Mesodermal cell (in vitro differentiated cells): Measurements from ENCODE around the gene PTPRZ1.
A peak's percentile ranks its signal among the peaks of the same experiment; 100 is the strongest.

Experiments
- H3K27ac ChIP-seq: 2 replicates; pipeline ENCODE4 v1.7.0; 2013; ENCODE audit warnings: mild to moderate bottlenecking, low read depth, low read length, moderate library complexity; ENCODE audit not compliant: severe bottlenecking
- H3K36me3 ChIP-seq: 2 replicates; pipeline ENCODE4 v1.7.1; 2013; ENCODE audit warnings: mild to moderate bottlenecking, low read length, moderate library complexity; ENCODE audit not compliant: control insufficient read depth, insufficient read depth
- H3K4me1 ChIP-seq: one replicate; pipeline ENCODE4 v1.7.1; 2013; ENCODE audit warnings: mild to moderate bottlenecking, low read length; ENCODE audit not compliant: insufficient read depth, control insufficient read depth, poor library complexity, severe bottlenecking
- H3K4me3 ChIP-seq: 2 replicates; pipeline ENCODE4 v1.7.0; 2013; ENCODE audit warnings: low read length, control low read depth, mild to moderate bottlenecking; ENCODE audit not compliant: insufficient read depth, poor library complexity, severe bottlenecking; ENCODE audit errors: extremely low read depth
- H3K9me3 ChIP-seq: 2 replicates; pipeline ENCODE4 v1.7.1; 2013; ENCODE audit warnings: mild to moderate bottlenecking, low read length, moderate library complexity; ENCODE audit not compliant: control insufficient read depth
- whole genome bisulfite sequencing, 2 experiments: methylation state at CpG; one replicate each; pipeline ENCODE4 v1.1.5; 2013; ENCODE audit warnings: missing lambda C conversion rate in 2 of 2; ENCODE audit not compliant: insufficient coverage in 2 of 2; 5-methylcytosine and 5-hydroxymethylcytosine counted together

PTPRZ1 gene

GRCh38 chr7:121871188-121871587, 1.8 kb upstream of the PTPRZ1 start:
- Histone ChIP-seq H3K36me3 (no peaks in the 10 kb centered on the region), H3K27ac (no peak overlapping the region), H3K9me3 (no peaks in the 10 kb centered on the region), H3K4me3 (no peak overlapping the region), H3K4me1 (no peaks in the 10 kb centered on the region)

DNA sequence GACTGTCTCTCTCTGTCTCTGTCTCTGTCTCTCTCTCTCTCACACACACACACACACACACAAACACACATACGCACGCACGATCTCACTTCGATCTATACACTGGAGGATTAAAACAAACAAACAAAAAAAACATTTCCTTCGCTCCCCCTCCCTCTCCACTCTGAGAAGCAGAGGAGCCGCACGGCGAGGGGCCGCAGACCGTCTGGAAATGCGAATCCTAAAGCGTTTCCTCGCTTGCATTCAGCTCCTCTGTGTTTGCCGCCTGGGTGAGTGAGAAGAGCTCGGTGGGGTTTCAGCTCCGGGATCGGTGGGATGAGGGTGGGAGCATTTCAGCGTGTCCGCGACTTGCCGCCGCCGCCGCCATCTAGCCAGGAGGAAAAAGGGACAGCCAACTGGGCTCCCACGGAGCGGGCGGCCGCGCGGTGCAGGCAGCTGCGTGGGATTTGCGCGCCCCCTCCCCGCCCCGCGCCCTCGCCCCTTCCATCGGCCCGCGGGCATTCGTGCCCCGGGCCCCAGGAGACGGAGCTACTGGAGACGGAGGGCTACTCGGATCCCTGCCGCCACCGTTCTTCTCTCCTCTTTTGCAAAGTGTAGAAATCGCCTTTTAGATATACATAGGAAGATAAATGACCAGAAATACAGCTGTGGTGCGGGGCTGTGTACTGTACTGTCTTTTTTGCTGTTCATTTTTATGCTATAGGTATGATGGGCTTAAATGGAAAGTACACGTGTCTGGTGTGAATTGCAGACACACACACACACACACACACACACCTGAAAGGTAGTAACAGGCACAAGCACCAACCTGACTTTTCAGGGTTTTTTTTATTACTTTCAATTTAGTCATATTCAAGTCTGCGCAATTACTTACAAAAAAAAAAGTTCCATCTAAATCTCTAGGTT, 581 bp downstream of the PTPRZ1 start:
- H3K9me3 ChIP-seq = no peaks in the 10 kb centered on the region
- peak overlapping the region; percentile 63 for H3K4me3 ChIP-seq
- H3K36me3 ChIP-seq = no peaks in the 10 kb centered on the region
- WGBS, 2 experiments = 0% methylated on average over 20 to 29 of the region's 51 CpGs
- no peaks in the 10 kb centered on the region for H3K4me1 ChIP-seq
- H3K27ac ChIP-seq = peak overlapping the region; percentile 42

- H3K4me3 ChIP-seq = peak overlapping the region; percentile 63
- H3K4me1 ChIP-seq = no peaks in the 10 kb centered on the region
These were observed 1.3 kb downstream of the PTPRZ1 start for GRCh38 chr7:121874298-121874697.

DNA sequence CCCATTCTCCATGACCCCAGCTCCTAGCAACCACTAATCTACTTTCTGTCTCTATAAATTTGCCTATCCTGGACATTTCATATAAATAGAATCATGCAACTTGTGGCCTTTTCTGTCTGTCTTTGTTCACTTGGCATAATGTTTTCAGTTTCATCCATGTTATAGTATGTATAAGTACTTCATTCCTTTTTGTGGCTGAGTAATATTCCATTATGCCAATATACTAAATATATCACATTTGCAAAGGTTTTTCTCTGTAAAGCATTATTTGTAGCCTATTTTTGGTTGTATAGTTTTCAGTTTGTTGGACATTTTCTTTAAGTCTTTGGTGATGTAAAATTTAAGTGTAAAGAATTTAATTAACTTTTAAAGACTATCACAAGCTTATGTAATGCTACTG, 2.2 kb downstream of the PTPRZ1 start:
- Histone ChIP-seq H3K4me3 (no peak overlapping the region), H3K4me1 (no peaks in the 10 kb centered on the region), H3K9me3 (no peaks in the 10 kb centered on the region), H3K27ac (no peak overlapping the region), H3K36me3 (no peaks in the 10 kb centered on the region)

More at GRCh38 chr7:121874298-121874697, 1.3 kb downstream of the PTPRZ1 start:
- H3K36me3 ChIP-seq = no peaks in the 10 kb centered on the region
- no peak overlapping the region for H3K27ac ChIP-seq
- no peaks in the 10 kb centered on the region for H3K9me3 ChIP-seq
- 0 to 12% methylated on average over 1 to 3 of the region's 9 CpGs for WGBS, 2 experiments

DNA sequence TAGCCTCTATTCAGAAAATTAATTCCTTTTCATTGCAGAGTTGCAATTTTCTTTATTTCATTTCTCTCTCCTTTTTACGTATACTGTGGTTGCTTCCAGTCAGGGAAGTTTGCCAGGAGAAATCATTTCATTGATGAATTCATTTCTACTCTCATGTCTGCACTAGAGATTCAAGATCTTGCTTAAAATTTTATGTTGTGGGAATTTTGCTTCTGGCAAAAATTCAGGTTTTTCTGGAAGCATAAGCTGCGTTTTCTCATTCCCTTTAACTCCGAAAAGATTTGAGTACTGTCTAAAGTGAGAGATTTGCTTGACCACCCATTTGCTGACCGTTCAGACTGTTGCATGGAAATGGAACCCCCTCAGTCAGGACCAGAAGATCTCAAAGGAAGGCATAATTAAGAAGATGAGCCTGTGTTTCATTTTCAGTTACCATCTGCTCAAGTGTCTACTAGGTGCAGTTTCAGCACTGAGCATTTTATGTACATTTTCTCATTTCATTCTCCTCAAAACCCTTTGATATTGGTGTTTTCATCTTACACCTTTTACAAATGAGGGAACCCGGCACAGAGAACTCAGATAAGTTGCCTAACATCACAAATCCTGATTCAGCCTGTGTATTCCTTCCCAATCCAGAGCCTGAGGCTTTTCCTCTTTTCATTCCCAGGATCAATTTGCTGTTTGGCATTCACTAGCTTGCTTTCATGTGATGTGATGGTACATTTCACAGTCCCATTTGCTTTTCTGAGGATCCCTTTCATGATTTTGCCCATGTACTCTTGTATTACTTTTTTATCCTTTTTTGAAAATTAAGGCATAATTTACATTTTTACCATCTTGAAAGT, 3.9 kb downstream of the PTPRZ1 start:
- Histone ChIP-seq H3K27ac (no peak overlapping the region), H3K4me3 (no peak overlapping the region), H3K4me1 (no peaks in the 10 kb centered on the region), H3K36me3 (no peaks in the 10 kb centered on the region), H3K9me3 (no peaks in the 10 kb centered on the region)
- WGBS, 2 experiments = 80% methylated on average over 3 to 5 of the region's 5 CpGs

- Histone ChIP-seq H3K4me3 (no peak overlapping the region), H3K27ac (no peak overlapping the region), H3K36me3 (no peaks in the 10 kb centered on the region), H3K4me1 (no peaks in the 10 kb centered on the region), H3K9me3 (no peaks in the 10 kb centered on the region)
- WGBS, 2 experiments = 88 to 100% methylated on average over 1 of the region's 5 CpGs
These were observed 6.0 kb downstream of the PTPRZ1 start for GRCh38 chr7:121878918-121879464.

DNA sequence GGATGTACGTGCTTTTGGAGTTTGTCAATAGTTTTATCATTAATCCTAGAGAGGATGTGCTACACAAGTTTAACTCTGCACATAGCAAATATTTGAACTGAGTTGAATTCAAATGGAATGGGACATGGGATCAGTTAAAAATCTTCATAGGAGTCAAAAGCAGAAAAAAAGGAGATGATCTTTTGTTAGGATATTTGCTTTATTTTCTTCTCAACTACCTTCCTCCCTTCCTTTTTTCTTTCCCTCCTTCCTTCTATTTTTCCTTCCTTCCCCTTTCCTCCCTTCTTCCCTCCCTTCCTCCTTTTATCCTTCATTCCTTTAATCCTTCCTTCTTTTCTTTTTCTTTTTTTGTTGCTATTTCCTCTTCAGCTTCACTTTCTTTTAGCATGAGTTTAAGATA, 6.6 kb downstream of the PTPRZ1 start:
- H3K36me3 ChIP-seq = no peaks in the 10 kb centered on the region
- H3K4me3 ChIP-seq = no peak overlapping the region
- H3K9me3 ChIP-seq = no peaks in the 10 kb centered on the region
- H3K4me1 ChIP-seq = no peaks in the 10 kb centered on the region
- WGBS, 2 experiments = 88% methylated on average over 1 of the region's 1 CpG; no CpG with 5 or more reads in 1 of the 2 experiments
- H3K27ac ChIP-seq = no peak overlapping the region

- no peak overlapping the region for H3K4me3 ChIP-seq
- H3K4me1 ChIP-seq = no peaks in the 10 kb centered on the region
- H3K9me3 ChIP-seq = no peaks in the 10 kb centered on the region
- WGBS, 2 experiments = 80 to 86% methylated on average over 1 of the region's 2 CpGs
- H3K27ac ChIP-seq = no peak overlapping the region
- H3K36me3 ChIP-seq = no peaks in the 10 kb centered on the region
These were observed 9.8 kb downstream of the PTPRZ1 start for GRCh38 chr7:121882731-121883130.

DNA sequence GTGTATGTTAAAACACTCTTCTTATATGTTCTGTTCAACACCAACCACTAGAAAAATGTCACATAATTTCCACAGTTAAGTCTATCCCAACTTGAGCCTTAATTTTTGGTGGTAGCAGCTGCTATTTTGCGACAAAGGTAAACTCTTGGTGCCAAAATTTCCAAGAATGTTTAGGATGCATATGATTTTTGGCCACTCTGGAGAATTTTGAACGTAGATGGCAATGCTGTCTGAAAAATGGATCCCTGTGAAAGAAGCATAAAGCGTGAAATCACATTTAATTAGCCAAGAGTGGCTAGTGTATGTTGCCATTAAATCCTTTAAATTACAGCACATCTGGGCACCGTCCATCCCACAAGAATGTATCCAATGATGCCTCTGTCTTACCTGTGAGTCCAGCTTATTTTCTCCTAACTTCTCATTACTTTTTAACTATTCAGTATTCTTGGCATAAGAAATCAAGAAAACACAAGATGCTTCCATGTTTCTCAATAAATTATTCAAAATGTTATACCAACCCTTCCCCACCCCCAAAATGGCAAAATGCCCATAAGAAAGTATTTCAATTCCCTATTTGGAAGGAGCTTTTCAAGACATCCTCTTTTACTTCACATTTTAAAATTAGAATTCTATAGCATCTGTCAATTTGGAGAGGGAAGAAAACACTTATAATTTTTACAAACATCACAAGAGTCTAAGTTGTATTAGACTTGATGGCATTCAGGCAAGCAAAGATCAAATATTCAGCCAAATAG, 12.4 kb downstream of the PTPRZ1 start:
- no peak overlapping the region for H3K27ac ChIP-seq
- WGBS, 2 experiments = 84 to 90% methylated on average over 3 to 4 of the region's 4 CpGs
- H3K4me3 ChIP-seq = no peak overlapping the region
- no peaks in the 10 kb centered on the region for H3K9me3 ChIP-seq
- H3K4me1 ChIP-seq = no peaks in the 10 kb centered on the region
- no peaks in the 10 kb centered on the region for H3K36me3 ChIP-seq

- H3K27ac ChIP-seq = no peak overlapping the region
- H3K4me3 ChIP-seq = no peak overlapping the region
- 90% methylated on average over 3 to 4 of the region's 6 CpGs for WGBS, 2 experiments
- no peaks in the 10 kb centered on the region for H3K36me3 ChIP-seq
- H3K9me3 ChIP-seq = no peaks in the 10 kb centered on the region
- no peaks in the 10 kb centered on the region for H3K4me1 ChIP-seq
These were observed 14.7 kb downstream of the PTPRZ1 start for GRCh38 chr7:121887634-121888033.
